CD4-positive, alpha-beta T cell treated with Interleukin-10 for 1 hour (primary cell): ENCODE data around the gene MDN1.

Experiments used
- DNase-seq: peaks from one replicate; pipeline ENCODE4 v3.0.0-alpha.2; 2020

Gene MDN1

GRCh38 chr6:89690944-89691324, 128.7 kb downstream of the MDN1 start:
- DNase-seq, result peak; percentile 2

DNA sequence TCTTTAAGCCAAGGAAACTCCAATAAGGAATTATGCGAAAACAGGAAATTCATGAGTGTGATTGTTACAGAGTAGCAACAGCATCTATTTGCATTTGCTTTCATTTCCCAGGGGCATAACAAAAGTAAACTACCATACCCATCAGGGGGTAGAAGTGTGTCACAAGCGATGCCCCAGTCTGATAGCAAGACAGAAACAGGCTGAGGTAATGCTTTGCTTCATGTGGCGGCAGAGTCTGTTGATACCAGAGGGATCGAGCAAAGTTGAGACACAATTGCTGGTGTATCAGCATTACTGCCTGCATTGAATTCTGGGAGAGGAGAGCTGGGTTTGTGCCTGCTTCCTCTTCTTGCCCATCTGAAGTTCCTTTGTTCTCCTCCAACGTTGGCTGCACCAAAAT, 129.9 kb downstream of the MDN1 start:
- DNase-seq, result no peak

- DNase-seq, result no peak
Observed at GRCh38 chr6:89688328-89688727, 131.3 kb downstream of the MDN1 start.

- no peak for DNase-seq
Observed at GRCh38 chr6:89685311-89685710, 134.3 kb downstream of the MDN1 start.

GRCh38 chr6:89682991-89683390, 136.6 kb downstream of the MDN1 start:
- no peak for DNase-seq

DNA sequence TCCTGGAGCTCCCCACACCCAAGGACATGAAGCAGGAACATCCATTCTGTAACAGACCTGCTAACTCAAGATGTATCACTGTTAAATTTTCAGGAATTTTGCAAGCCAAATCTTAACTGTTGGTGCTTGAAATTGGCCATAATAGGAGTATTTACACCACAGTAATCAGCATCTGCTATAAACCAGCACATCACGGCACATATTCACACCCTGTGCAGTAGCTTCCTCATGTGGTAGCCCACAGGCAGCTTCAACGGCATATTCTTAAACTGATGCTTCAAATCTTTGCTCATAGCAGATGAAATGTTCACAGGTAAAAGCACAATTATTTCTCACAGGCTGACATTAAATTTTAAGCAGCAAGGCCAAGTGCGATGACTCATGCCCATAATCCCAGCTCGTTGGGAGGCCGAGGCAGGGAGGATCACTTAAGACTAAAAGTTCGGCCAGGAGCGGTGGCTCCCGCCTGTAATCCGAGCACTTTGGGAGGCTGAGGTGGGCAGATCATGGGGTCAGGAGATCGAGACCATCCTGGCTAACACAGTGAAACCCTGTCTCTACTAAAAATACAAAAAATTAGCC, 137.5 kb downstream of the MDN1 start:
- no peak for DNase-seq

DNA sequence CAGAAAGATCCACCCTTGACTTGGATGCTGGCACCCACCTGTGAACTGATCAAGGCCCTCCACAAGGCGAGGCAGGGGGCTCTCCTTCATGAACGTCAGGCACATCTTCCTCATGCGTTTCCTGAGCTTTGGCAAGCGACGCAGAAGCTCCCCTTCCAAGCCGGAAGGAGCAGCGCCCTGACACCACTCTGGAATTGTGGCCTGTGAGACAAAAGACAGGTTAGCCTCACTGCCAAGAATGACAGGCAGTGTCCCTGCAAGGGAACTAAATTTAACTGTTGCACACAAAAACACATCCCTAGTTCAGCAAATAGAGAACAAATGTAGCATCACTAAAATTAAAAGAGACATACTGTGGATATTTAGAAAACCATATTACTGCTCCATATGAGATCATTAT, 139.0 kb downstream of the MDN1 start:
- DNase-seq, result no peak

- DNase-seq, result no peak
Observed at GRCh38 chr6:89680150-89680549, 139.4 kb downstream of the MDN1 start.

- DNase-seq, result no peak
Observed at GRCh38 chr6:89679215-89680120, 140.1 kb downstream of the MDN1 start.

DNA sequence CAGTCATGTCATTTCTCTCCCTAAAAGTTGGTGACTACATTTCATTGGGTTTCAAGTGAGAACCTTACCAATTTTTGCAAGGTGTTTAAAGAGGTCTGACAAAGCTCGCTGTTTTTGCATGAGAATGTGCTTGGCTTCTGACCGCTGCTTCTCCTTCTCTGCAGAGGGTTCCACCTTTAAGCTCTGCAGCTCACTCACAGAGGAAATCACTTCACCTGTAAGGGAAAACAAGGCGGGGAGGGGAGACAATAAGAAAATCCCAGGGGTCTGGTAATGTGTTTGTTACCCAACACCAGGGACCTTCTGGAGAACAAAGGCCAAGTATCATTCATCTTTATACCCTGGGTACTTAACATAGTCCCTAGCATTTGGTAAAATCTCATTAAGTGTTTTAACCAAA, 141.1 kb downstream of the MDN1 start:
- DNase-seq, result no peak

GRCh38 chr6:89675949-89676748, 143.4 kb downstream of the MDN1 start:
- DNase-seq, result no peak

GRCh38 chr6:89670935-89671565, 148.5 kb downstream of the MDN1 start:
- no peak for DNase-seq

GRCh38 chr6:89669002-89669401, 150.6 kb downstream of the MDN1 start:
- no peak for DNase-seq

- DNase-seq, result no peak
Observed at GRCh38 chr6:89667872-89668556, 151.6 kb downstream of the MDN1 start.

DNA sequence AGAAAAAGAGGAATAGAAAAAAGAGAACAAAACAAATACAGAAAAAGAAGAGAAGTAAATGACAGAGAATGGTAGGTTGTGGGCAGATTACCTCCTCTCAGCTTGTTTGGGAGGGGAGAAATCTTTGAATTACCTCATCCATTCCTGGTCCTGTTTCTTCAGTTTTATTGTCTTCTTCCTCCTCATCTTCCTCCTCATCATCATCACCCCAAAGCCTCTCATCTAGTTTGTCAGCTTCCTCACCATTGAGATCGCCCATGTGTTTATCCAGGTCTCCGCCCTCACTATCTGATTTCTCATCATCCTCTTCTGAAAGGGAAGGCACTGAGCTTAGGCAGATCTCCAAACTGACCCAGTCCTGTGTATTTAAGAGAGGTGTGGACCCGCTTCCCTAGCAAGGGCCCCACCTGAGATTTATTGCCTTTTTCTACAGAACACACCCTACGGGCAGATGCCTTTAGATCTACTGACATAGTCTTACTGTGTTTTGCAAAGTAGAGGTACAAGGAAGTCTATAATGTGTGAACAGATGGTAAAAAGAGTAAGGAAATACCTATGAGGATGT, 156.9 kb downstream of the MDN1 start:
- DNase-seq, result no peak

- no peak for DNase-seq
Observed at GRCh38 chr6:89661559-89661958, 158.0 kb downstream of the MDN1 start.

DNA sequence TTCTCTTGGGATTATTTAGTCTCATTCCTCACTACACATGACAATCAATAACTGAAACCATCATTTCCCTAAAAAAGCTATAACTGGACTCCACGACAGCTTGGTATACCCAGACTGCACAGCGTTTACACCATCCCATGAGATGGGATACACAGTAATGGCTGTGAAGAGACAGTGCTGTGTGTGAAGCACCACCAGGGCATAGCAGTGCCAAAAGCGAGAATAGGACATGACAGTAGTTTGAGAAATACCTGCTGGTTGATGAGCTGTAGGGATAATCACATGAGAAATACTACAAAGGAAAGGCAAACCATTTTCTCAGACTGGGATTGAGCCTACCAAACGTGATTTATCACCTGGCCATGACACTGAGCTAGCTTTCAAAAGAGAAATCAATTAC, 158.6 kb downstream of the MDN1 start:
- no peak for DNase-seq

DNA sequence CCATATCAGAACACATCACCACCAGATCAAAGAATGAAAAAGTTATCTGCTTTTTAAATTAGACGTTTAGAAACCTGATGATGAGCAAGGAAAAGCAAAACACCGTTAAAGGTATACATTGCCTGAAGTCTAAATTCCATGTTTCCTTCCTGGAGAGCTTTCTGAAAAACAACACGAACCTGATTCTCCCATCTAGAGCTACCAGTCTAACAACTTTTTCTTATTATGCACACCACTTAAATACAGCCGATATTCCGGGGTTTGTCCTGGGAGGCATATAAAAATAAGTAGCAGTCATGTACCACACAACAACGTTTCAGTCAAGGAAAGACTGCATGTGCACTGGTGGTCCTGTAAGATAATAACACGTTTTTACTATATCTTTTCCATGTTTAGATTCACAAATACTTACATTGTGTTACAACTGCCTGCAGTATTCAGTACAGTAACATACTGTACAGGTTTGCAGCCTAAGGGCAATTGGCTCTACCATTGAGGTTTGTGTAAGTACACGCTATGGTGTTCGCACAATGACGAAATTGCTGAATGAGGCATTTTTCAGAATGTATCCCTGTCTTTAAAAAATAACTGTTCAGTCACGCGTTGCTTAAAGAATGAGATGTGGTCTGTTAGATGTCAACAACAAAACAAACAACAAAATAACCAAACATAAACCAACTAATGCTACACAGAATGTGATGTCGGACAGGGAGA, 162.0 kb downstream of the MDN1 start:
- DNase-seq, result no peak

GRCh38 chr6:89655122-89655521, 164.5 kb downstream of the MDN1 start:
- DNase-seq, result no peak

GRCh38 chr6:89650579-89650978, 169.0 kb downstream of the MDN1 start:
- DNase-seq, result no peak

GRCh38 chr6:89649682-89650081, 169.9 kb downstream of the MDN1 start:
- no peak for DNase-seq

GRCh38 chr6:89644864-89645263, 174.7 kb downstream of the MDN1 start:
- no peak for DNase-seq
